HG02981 (cell line): ENCODE measurements around the gene TMC1.
"Not testable (repeated sequence)": the region's sequence is repeated elsewhere in the genome, so short reads cannot be mapped to it uniquely, and the experiment has no call there.

Experiments used
- ATAC-seq: cut with Tn5 transposase; IDR thresholded peaks from one replicate; pipeline ENCODE4 v1.9.1; 2021; ENCODE audit warnings: mild to moderate bottlenecking, moderate library complexity; ENCODE audit not compliant: unreplicated experiment

TMC1 gene

DNA sequence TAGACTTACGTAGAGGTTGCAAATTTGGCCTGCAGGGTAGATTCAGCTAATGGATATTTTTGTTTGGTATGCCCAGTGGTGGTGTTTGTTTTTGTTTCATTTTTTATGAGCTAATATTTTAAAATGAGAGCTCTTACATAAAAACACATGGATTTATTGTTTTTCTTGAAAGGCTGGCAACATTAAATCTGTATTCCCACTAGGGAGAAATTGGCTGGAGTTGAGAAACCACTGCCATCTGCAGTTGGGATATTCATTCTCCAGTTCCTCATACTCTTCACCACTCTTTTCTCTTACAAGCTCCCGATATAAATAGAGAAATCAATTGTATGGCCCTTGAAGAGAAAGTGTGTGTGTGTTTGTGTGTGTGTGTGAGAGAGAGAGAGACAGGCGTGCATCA, 288.2 kb downstream of the TMC1 start:
- ATAC-seq, result no peak

DNA sequence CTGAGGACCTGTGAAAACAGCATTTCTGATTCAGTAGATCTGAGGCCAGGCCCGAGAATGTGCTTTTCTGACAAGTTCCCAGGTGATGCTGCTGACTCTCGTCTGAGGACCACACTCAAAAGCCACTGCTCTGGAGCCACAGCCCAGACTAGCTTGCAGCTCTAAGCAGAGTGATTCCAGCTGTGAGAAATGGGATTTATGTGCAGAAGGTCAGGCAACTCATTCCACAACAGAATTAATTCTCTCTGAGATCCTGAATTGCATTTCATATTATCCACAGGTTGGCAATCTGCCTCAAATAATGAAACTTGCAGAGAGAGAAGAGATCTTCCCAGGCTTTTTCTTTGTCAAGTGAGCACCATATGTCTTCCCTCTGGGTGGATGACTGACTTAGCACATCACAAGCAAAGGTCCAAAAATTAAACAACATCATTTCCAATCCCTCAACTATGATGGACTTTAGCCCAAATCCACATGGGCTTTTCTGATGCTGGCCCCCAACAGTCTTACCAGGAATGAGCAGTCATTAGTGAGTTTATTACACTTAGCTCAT, 291.2 kb downstream of the TMC1 start:
- ATAC-seq, result no peak

DNA sequence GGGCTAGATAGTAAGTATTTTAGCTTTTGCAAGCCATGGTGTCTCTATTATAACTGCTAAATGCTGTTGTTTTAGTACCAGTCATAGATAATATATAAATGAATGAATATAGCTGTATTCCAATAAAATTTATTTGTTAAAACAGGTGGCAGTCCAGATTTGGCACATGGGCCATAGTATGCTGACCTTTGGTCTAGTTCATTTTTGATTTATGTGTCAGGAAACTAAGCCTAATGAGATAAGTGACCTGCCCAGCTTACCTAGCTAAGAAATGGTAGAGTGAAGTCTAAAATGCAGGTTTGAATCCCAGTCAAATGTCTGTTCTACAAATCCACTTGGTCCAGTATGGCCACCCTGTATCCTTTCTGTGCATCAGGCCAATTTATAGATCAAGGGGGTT, 292.1 kb downstream of the TMC1 start:
- no peak for ATAC-seq

DNA sequence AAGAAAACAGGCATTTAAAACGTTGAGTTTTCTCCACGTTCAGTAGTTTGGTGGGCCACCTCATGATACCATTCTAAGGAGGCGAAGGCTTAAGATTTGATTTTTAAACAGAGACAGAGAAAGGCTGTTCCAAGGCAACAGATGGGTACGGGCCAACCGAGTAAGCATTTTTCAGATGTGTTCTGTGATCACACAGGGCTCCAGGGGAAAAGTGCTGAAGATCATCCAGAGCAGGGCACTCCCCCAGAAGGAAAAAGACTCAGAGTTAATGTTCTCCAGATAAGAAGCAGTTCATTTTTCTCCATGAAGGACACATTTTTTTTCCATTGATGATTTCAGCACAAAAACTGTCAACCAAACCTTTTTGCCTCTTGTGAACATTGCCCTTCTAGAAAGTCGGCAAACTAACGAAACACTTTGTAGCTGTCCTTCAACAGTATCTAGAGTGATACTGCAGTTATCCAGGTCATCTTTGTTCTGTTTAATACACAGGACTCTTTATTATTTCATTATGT, 292.7 kb downstream of the TMC1 start:
- ATAC-seq, result no peak

DNA sequence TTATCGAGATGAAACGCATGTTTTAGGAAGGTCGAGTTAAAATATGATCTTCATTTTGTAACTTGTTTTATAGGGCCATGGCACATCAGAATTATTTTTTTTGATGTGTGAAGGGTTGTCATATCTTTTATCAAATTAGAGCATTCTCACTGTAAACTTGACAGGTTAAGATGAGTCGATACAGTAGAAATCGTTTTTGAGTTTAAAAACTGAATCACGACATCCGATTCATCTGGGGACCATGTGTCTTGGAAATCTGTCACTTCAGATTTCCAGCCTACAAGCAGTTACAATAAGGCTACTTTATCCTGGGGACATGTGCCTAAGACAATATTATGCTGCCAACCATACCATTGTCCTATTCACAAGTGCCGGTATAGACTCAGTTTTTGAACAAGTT, 295.3 kb downstream of the TMC1 start:
- no peak for ATAC-seq

DNA sequence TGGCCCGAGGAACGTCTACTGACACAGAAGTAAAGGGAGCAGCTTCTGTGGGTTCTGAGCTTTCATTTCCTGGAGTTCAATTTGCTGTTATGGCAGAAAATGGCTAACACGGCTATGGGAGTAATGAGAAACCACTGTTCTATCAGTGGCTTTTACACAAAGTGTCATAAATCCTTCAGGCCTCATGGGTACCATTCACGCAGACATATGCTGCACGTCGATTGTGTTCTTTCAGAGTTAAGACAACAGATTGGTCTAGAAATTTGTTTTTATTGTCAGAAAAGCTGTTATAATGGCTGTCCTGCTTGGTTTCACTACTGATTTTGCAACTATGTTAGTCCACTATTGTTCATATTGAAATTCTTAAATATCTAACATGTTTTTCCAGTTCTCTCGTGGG, 296.0 kb downstream of the TMC1 start:
- no peak for ATAC-seq

DNA sequence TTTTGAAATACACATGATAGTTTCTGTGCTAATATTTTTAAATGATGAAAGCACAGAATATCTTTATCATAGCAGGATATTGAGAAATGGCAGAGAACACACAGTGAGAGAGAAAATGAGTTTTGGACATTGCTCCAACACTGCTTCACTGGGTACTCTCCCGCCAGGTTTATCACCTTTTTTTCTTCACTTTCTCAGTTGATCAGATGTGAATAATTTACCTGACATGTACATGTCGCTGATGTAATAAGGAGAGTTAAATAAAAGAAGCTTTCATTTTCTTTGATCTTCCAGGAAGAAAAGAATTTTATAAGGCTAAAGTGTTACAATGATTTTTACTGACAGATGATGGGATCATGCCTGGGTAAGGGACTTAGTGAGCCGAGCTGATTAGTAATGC, 297.0 kb downstream of the TMC1 start:
- ATAC-seq, result no peak

DNA sequence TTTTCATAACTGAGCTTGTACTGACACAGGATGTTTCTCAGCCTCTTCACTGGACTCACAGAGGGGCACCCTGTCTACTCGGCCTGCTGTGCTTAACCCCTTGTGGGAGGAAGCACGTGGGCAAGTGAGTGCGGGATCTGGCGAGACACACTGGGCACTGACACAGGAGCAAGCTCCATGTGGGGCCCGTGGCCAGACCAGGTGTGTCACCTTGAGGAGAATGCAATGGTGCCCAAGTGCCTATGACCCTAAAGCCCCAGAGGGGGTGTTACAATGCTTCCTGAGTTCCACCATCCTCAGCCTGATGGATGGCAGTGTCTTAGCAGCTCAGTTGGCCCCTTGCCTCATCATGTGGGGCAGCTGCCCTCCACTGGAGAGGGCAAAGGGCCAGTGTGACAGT, 302.6 kb downstream of the TMC1 start:
- ATAC-seq, result no peak

DNA sequence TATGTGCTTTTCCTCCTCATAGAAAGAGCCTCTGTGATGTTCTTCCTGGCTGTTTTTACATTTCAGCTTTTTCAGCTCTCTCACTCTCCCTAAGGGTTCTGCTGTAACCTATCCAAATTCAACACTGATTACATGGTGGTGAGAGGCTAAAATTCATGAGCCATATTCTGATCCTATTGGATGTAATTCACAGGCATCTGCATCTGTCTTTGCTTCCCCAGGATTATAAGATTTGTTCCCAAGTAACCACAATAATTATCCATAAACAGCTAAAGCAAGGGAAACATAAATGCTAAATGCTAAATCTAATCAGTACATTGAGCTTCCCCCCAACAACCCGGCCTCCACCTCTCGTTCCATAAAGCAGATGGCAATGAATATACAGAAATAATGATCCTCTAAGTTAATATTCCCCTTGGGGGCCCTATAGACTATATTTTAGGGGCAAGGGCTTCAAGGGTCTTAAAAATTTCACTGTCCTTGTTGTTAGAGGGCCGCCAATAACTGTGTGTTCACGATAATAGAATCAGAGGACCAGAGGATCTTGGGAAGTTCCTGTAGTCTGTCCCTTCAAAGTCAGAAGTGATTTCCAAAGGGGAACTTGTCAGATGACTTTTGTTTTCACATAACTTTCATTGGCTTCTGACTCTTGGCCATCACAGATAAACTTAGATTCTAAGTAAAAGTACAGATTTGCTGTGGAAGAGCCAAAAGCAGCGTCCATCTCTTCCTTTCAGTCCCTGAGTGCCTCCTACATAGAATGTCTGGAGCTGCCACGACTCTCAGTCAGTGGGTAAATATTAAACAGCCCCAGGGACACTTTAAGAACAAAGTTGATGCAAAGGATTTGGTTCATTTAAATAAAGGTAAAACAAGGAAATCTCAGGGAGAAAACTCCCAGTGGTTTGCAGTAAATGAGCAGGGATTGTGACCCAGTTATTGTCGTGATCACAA, 305.9 kb downstream of the TMC1 start:
- no peak for ATAC-seq

DNA sequence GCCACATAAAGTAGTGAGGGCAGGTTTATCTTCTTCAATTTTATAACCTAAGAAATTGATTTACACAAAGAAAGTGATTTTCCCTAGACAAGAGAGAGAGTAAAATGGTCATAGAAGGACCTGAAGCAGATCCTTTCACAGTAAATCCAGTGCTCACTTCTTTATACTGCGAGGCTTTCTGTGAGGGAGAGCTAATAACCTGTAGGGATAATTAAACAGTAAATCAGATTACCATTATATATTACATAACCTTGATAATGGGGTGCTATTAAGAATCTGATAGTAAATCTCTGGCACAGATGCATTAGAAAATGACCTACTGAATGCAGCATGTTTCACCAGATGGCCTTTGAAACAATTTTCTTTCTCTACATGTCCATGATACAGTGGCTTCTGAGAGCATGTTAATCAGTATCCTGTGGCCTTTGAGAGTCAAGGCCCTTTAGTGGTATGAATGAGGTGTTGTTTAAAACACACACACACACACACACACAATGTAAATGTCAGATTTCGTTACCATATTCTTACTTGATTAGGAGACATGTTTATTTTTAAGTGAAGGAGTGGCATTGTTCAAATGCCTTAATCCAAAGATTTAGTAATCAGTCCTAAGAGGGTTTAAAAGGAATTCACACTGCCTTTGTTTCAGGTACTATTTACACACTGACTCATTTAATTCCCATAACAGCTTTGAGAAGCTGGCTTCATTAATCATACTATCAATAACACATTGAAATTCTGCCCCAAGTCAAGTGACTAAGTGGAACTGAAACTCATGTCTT, 306.7 kb downstream of the TMC1 start:
- no peak for ATAC-seq

DNA sequence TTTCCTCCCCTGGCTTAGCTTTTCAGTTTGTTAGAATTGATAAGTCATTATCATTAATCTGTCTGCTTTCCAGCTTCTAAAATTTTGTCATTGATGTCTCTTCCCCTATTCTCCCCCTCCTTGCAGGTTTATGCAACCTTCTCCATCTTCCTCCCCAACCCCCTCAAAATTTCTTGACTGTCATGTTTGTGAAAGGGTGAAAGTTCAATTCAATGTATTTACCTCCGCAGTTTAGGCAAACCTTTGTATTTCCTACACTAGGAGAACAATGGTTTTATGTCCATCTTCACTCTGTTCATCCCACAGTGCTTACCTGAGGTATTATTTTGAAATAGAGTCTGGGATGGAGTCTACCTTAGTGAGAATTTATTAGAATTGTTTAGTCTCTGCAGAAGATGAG, 313.6 kb downstream of the TMC1 start:
- no peak for ATAC-seq

DNA sequence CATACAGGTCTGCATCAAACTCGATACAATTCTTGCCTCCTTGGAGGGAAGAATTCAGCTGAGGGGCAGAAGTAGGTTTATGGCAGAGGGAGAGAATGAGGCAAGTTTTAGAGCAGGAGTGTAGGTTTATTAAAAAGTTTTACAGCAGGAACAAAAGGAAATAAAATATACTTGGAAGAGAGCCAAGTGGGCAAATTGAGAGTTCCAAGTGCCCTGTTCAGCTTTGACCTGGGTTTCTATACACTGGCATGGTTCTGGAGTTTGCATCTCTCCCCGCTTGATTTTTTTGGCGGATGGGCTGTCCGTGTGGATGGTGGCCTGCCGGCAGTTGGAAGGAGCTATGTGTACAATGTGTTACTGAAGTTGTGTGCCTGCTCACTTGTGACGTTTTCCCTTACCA, 315.4 kb downstream of the TMC1 start:
- no peak for ATAC-seq

DNA sequence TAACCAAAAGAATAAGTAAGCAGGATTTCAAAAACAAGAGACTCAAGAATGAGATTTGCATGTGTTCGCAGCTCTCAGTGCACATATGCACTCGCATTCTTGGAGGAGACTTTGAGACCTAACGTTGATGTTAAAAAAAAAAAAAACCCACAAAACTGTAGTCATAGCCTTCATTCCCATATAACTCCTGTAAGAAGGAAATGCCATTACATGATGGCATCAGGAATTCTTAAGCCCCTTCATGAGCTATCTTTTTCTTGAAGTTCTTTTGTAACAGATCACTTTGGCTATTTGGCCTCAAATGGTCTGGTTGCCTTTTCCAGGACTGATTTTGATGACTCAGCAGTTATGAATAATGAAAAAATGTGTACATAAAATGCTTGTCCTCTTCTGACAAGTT, 317.7 kb downstream of the TMC1 start:
- ATAC-seq, result no peak

DNA sequence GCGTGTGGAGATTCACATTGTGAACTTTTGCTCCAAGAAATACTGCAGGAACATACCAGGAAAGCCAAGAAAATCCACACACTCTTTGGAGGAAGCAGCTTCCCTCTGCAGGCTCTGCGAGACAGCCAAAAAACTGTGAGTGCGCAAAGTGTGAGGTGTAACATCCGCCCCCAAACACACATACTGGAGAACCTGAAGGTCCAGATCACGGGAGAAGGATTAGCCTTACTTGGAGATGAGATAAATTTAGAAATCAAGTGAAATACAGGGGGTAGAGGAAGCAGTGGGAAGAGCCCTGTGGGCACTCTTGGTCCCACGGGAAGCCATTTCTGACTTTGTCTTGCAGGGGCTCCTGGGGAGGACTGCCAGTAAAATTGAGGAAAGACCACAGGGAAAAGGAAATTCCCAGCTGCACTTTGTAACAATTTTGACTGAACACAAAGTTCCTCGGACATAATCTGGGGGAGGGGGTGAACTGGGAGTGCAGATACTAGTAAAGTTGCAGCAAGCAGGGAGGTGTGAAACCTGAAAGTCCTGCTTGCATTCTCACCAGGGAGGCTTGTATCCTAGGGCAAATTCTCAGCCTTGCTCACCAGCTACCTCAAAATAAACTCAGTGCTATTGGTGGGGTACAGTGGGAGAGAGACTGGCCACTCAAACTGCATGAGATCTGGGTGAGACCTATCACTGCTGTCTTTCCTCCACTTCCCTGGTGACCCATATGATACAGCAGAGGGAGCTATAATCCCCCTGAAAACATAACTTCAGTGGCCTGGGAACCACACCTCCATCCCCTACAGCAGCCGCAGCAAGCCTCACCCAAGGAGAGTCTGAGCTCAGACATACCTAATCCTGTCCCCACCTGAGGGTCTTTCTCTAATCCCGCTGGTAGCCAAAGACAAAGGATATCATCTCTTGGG, 322.4 kb downstream of the TMC1 start:
- no peak for ATAC-seq

DNA sequence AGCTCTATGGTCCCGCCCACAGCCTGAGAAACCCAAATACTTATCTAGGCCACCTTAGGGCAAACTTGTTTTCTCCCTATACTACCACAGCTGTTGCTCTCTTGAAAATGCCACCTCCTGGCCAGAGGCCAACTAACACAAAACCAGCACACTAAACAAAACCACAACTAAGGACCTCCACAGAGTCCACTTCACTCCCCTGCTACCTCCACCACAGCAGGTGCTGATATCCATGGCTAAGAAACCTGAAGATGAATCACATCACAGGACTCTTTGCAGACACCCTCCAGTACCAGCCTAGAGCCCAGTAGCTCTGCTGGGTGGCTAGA, 323.0 kb downstream of the TMC1 start:
- no peak for ATAC-seq

DNA sequence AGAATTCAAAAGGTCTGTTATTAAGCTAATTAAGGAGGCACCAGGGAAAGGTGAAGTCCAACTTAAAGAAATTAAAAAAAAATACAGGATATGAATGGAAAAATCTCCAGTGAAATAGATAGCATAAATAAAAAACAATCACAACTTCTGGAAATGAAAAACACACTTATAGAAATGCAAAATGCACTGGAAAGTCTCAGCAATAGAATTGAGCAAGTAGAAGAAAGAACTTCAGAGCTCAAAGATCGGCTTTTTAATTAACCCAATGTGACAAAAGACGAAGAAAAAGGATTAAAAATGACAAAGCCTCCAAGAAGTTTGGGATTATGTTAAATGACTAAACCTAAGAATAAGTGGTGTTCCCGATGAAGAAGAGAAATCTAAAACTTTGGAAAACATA, 323.6 kb downstream of the TMC1 start:
- ATAC-seq, result not testable (repeated sequence)

DNA sequence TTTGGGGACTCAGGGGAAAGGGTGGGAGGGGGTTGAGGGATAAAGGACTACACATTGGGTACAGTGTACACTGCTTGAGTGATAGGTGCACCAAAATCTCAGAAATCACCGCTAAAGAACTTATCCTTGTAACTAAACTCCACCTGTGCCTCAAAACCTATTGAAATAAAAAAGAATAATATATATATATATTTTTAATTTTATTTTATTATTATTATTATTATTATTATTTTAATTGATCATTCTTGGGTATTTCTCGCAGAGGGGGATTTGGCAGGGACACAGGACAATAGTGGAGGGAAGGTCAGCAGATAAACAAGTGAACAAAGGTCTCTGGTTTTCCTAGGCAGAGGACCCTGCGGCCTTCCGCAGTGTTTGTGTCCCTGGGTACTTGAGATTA, 328.8 kb downstream of the TMC1 start:
- not testable (repeated sequence) for ATAC-seq

DNA sequence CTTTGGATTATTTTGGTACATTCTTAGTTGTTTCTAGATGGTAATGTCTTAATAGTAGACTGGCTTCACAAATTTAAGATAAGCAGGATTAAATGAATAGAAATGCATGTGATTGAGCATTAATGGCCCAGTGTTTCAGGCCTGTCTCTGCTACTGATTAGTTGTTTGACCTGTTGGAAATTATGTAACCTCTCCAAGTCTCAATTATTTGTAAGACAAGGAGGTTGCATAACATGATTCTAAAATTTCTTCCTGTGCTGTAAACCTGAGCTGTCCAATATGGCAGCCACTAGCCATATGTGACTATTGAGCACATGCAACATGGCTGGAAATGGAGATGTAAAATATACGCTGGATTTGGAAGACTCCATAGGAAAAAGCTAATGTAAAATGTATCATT, 333.9 kb downstream of the TMC1 start:
- ATAC-seq, result no peak

DNA sequence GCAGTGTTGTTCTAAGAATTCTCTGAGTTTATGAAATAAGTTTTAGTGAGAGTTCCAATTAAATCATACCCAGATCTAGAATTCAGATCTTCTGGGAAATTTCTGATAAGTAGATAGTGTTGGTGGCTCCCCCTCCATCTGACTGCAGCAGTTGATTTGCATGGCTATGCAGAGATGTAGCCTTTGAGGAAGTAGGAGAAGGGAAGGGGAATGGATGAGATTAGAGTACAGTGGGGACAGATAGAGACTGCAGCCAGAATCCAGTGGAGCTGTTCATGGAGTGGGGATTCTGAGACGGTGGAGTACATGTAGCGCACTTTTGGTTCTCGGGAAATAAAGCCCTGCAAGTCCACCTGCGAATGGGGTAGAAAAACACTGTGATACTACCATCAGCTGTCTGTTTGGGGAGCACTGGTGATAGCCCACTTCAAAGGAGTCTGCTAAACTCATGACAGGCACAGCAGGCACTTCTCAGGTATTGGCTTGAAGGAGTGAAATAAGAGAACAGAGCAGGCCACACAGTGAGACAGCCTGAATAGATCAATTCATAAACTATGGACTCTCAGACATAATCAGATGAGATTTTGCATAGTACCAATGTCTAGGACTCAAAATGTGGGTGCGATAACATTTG, 334.6 kb downstream of the TMC1 start:
- no peak for ATAC-seq

DNA sequence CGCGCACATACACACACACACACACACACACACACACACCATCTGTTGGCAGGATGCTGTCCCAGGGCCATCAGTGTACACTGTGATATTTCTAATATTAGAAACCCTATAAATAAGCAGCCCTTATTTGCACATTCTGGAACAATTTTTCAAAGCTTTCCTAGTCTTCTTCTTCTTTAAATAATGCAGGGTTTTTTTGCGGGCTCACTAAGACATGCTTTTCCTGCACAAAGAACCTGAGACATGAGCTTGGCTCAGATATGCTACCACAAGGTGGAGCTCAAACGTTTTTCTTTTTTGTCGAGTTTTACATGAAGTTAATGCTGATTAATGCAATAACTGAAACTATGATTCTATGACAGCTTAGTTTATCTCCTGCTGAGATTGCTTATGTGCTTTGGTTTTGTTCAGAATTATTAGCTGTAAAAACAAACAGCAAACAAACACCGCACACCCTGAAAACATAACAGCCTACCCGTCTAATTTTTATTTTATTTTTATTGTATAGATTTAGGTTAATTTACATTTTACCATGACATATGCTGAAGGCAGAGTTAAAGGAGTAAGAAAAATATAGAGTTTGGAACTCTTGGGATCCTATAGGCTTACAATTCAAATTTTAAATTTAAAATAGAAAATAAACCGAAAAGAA, 335.7 kb downstream of the TMC1 start:
- ATAC-seq, result peak; percentile 61
